GM19025 (cell line): ENCODE results near the gene ARPC5L.
"Not testable (repeated sequence)": the region's sequence is repeated elsewhere in the genome, so short reads cannot be mapped to it uniquely, and the experiment has no call there.

ENCODE experiments used
- ATAC-seq: cut with Tn5 transposase; IDR thresholded peaks from one replicate; pipeline ENCODE4 v1.9.1; 2021; ENCODE audit warnings: mild to moderate bottlenecking, low read depth, moderate library complexity; ENCODE audit not compliant: unreplicated experiment

Gene ARPC5L

DNA sequence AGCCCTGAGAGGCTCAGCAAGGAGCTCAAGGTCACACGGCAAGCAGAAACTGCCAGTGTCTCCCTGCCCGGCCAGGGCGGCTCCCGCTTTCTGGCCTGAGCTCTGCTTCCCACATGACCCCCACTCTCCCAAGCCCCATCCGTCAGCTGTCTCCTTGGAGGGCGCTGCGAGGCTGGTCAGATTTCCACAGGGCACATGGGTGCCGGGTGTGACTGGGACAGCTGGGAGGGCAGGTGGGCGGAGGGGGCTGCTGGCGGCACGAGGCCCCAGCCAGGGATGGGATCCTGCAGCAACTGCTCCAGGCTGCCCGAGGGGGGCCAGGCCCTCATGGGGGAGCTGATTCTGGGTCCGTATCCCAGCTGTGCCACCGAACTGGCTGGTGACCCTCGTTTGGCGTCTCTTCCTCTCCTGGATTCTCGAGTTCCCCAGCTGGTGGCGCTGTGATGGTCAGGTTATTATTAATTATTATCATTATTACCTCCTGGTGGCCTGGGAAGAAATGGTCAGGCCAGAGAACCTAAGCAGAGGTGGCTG is 21.6 kb upstream of the ARPC5L start:
- ATAC-seq = no peak

DNA sequence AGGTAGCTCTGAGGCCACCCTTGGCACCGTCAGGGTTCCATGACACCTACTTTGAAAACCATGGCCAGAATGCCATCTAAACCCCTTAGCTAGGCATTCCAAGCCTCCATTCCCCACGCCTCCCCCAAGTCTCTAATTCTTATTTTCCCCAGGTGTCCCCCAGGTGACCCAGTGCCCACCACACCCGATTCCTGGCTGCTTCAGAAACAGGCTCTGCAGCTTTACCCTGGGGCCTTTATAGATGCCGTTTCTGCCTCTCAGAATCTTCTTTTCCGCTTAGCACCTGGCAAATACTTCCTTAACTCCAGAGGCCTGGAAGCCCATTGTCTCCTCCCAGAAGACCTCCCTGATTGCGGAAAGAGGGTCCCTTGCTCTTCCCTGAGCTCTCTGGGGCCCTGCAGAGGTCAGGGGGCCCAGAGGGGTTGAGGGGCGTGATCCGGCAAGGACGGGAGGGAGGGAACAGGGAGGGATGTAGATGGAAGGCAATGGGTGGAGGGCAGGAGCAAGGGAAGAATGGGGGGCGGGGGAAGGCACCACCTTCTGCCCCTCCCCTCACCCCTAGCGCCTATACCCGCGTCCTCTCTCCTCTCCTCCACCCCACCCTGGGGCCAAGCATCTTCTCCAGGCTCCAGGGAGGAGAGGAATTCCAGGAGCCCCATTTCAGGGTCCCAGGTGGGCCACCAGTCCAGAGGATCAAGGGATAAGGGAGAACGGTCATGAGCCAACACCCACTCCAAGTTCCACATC is 20.7 kb upstream of the ARPC5L start:
- no peak for ATAC-seq

DNA sequence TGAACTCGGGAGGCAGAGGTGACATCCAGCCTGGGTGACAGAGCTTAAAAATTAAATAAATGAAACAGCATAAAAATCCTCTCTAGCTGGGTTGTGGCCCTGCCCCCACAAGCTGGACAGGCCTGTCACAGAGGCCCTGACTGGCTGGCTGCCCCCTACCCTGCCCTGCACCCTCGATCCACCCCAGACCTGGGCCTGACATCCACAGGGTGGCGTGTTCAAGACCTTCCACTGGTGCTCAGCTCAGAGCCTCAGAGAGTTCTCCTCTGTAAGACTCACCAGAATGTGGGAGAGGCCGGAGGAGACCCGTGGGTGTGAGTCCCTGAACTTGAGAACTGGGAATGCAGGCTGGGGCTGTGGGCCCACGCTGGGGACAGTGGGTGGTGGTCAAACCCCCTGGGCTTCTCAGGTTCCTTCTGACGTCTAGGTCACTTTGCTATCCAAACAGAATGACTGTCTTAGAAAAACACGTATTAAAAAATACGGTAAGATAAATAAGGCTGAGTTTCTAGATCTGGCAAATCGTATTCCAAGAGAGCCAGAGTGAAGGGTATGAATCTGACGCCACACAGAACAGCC is 18.4 kb upstream of the ARPC5L start:
- no peak for ATAC-seq

DNA sequence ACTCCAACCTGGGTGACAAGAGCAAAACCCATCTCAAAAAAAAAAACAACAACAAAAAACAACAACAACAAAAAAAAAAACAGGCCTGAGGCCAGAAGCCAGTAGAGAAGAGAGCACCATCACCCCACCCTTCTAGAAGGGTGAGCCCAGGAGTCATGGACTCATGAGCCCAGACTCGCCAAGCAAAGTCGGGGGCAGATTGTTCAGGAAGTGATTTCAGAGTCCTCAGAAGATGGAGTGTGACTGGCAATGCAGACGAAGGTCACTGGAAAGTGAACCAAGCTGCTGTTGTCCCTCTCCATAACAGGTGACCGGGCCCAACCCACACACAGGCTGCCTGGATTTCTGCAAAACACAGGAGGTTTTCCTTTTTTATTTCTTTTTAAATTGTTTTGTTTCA is 17.6 kb upstream of the ARPC5L start:
- ATAC-seq = no peak

DNA sequence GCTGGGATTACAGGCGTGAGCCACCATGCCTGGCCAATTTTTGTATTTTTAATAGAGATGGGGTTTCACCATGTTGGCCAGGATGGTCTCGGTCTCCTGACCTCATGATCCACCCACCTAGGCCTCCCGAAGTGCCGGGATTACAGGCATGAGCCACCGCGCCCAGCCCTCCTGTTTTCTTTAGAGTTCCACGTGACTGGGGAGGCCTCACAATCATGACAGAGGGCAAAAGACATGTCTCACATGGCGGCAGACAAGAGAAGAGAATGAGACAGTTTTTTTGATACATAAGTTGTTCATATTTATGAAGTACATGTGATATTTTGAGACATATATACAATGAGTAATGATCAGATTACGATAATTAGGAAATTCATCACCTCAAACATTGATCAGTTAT is 15.5 kb upstream of the ARPC5L start:
- ATAC-seq = not testable (repeated sequence)

DNA sequence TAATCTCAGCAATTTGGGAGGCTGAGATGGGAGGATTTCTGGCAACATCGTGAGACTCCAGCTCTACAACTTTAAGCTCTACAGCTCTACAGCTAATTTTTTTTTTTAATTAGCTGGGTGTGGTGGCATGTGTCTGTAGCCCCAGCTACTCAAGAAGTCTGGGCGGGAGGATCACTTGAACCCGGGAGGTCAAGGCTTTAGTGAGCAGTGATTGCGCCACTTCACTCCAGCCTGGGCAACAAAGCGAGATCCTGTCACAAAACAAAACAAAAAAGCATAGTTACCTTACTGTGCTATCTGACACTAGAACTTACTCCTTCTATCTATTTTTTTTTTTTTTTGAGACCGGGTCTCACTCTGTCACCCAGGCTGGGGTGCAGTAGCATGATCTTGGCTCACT is 15.0 kb upstream of the ARPC5L start:
- no peak for ATAC-seq

DNA sequence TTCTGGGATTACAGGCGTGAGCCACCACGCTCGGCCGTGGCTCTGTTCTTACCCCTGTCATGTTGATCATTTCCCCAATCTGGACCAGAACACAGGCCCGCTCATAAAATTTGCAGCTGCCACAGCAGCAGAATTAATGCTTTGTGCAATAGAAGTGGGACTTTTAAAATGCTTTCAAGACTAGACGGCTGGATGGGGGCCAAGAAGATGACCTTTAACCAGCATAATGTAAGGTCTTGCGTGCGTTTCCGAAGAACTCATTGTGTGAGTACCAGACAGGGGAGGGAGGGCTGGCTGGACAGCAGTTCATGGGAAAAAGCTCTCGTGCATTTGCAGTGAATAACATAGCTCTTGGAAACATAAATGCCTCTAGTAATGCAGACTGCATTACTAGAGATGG is 12.1 kb upstream of the ARPC5L start:
- ATAC-seq = no peak

DNA sequence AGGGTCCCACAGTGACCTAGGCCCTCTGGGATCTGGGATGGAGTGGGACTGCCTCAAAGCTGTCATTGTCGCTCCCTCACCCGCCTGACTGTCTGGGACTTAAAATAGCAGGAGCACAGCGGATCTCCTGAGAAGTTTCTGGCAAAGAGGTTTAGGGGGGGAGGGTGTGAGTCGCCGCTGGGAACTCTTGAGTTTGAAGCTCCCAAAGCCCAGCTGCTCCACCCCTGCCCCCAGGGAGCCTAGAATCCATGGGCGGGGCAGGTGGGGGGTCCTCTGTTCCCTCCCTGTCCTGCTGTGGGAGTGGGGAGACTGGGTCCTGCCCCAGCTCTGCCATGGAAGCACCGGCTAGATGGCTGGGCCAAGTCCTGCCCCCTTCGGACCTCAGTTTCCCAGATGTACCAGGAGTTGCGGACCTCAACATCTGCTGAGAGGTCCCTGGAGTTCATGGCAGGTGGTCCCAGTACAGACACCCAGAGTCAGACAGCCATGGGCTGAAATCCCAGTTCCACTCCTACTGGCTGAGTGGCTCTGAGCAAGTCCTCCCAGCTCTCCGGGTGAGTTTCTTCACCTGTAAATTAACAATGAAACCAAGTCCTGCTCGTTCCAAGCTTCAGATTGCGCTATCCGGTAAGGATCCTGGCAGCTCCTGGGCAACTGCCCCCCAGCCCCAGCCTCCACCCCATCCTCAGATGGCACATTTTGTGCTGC is 9.7 kb upstream of the ARPC5L start:
- no peak for ATAC-seq

DNA sequence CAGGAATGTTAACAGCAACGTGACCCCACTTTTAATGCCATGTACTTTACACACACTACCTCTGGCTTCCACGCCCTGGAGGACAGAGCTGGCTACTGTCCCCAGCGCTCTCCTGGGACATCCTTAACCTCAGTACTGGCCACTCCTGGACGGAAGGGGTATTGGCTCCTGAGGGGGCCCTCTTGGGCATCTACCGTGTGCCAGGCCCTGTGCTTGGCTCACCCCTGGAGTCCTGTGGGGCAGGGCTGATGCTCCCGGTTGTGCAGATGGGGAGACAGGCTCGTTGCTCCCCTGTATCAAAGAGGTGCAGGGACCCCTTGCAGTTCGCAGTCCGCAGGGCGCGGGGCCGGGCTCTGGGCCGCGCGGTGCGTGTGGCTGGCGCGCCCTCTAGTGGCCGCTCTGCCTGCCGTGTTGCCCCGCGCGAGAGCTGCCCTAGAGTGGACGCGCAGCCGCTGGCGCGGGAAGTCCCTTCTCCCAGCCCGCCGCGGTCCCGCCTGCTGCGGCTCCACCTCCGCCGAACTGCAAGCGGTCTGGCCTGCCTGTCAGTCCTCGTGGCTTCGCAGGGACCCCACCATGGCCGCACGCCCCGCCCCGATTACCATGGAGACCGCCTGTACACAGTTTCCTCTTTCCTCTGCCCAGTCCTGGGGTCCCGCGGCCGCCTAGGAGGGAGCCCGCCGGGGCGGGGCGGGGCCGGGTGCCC is 8.9 kb upstream of the ARPC5L start, which contains the start of gene WDR38:
Gene WDR38 (plus strand): TSS at position 632 of the 703 bp plus-strand sequence. CDS start 72 bp downstream, outside the sequence.
- ATAC-seq = peak; percentile 77

DNA sequence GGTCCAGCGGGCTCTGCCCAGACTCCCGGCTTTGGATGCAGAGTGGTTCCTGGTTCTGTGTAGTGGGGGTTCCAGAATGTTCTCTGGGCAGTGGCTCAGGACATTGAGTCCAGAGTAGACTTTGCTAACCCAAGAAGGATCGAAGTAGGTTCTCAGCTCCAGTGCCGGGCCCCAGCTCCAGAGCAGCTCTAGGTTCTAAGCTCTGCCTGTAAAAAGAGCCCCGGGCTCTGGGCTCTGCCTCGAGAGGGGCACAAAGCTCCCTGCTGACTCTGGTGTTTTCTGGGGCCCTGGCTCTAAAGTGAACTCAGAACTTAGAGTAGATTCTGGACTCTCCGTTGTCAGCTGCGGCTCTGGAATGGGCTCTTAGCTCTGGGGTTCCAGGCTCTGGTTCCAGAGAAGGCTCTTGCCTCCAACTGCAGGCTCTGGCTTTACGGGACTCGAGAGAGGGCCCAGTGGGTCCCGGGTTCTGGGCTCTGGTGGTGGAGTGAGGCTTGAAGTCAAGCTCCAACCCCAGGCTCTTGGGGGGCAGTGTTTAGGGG is 8.3 kb upstream of the ARPC5L start:
- ATAC-seq = no peak

DNA sequence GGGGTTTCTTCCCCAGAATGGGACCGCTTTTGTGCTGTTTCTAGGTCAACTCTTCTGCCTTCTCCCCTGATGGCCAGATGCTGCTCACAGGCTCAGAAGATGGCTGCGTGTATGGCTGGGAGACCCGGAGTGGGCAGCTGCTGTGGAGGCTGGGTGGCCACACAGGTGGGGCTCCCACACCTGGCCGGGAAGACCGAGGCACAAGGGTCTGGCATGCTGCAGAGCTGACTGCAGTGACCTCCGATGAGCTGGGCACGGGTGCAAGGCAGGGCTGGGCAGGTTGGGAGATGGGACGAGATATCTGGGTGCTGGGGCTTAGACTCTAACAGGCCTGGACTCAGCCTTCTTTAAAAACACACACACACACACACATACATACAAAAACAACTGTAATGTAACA is 7.8 kb upstream of the ARPC5L start:
- ATAC-seq = no peak

DNA sequence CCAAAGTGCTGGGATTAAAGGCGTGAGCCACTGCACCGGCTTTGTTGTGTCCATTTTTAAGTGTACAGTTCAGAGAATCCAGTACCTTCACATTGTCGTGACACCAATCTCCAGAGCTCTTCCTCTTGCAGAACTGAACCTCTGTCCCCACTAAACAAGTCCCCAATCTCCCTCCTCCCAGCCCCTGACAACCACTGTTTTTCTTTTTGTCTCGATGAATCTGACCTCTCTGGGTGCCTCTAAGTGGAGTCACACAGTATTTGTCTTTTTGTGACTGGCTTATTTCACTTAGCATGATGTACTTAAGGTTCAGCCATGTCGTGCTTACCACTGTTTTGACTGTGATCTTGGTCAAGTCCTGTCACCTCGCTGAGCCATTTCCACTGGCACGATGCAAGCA is 7.1 kb upstream of the ARPC5L start:
- no peak for ATAC-seq

DNA sequence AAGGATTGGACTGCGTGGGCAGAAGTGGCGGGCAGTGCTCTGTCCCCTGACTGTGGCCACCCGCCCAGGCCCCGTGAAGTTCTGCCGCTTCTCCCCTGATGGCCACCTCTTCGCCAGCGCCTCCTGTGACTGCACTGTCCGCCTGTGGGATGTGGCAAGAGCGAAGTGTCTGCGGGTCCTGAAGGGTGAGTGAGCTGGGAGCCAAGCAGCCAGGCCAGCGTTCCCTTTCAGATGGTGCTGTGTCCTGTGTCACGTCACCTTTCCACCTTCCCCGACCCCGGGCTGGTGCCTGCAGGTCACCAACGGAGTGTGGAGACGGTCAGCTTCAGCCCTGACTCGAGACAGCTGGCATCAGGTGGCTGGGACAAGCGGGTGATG is 6.4 kb upstream of the ARPC5L start:
- ATAC-seq = no peak

DNA sequence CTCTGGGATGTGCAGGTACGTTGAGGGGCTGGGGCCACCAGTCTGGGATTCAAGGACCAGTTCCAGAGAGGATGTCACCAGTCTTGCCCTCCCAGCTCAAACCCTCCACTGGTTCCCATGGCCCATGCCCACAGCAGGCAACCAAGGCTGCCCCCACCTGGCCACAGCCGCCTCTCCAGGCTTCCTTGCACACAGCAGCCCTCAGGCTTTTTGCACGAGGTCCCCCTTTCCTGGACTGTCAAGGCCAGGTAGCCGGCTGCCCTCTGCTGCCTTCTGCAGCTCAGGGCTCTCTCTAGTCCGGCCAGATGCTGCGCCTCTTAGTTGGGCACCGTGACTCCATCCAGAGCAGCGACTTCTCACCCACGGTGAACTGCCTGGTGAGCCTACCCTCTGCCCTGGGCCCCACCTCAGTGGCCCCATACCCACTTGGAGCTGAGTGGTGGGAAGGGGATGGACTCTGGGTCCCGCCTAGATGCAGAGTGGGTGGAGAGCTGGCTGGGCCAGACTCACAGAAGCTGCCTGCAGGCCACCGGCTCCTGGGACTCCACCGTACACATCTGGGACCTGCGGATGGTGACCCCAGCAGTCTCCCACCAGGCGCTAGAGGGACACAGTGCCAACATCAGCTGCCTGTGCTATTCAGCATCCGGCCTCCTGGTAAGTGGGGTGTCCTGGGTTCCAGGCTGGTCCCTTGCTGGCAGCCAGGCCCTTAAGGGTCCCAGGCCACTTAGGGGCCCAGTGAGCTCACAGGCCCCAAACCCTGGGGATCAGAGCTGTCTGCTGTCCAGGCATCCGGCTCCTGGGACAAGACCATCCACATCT is 5.8 kb upstream of the ARPC5L start:
- no peak for ATAC-seq

DNA sequence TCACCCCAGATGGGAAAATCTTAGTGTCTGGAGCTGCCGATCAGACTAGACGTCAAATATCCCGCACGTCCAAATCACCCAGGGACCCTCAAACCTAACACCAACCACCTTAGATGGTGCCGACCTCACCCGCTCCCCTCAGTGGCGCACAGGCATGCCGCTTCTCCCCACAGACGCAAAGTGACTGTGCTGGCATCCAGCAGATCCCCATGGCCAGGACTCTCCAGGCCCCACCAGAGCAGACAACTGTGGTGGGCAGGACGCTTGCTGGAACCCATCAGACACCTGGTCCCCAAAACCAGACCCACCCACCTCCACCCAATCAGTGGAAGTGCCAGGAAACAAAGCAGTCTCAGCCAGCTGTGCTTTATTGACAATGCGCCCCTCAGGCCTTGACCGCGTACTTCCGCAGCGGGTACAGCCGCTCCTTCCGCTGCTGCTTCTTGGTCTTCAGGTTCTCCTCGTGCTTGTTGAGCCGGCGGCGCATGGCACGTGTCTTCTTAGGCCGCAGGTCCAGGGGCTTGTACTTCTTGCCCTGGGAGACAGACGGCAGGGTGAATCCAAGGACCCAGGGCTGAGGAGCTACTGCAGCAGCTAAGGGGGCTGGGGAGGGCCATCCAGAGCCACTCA is 4.3 kb upstream of the ARPC5L start:
- ATAC-seq = no peak

DNA sequence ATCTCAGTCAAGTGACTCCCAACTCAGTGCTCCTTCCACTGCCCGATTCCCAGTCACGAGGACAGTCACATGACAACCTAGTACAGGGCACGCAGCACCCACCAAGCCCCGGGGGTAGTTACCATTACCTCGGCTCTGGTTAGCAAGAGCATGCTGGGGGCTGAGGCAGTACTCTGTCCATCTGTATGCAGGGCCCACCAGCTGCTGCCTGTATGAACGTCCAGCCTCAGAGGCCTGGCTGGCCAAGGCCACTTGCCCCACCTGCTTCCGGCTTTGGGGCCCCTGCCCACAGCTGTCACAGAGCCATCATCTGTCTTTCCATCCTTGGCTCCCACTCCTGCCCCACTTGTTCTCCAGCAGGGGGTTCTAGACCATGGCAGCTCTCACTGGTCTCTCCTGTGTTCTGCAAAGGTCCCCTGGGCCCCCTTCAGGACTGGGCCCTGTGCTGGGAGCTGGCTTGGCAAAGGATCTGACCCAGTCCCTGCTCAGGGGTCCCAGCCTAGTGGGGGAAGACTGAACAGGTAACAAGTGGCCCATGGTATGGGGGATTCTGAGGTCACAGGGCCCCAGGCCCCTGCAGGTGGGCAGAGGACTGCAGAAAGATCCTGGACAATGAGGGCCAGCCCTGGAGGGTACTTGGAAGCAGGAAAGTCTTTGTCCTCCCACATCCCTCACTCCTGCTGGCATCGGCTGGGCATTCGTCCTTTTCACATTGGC is 3.4 kb upstream of the ARPC5L start:
- no peak for ATAC-seq

DNA sequence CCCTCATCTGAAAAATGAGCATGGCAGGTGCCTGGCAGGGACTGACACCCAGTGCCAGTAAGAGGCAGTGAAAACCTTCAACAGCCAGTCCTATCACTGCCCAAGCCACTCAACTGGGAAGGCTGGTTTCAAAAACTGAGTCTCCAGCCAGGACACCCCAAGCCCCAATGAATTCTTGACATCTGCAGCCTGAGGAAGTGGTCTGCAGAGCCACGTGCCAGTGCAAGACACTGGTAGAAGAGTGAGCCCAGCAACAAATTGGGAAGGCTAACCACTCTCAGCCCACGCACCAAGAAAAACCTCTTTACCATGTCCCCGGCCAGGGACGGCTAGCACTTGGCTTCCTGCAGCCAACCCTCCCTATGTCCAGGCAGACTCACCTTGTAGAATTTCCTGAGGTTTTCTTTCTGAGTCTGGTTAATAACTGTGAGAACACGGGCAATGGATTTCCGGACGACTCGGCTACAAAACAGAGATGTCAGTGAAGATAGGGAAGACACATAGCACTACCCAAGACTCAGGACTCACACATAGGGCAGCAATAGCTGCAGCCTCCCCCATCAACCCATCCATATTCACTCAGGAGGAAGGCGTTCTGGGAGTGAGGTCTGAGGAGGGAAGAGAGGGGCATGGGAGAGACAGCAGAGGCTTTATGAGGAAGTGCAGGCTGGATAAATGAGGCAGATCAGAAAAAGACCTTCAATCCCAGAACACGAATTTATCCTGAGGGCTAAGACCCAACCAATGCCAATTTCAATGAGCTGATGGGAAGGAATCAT is 1.9 kb upstream of the ARPC5L start:
- ATAC-seq = no peak
